ENCODE results near the gene PVALEF. TPM values are rescaled to one million over a fixed set of nuclear protein-coding genes. Genes with fewer than 3 reads are reported as not detected.

Gene PVALEF
- total and polyA plus RNA-seq, 2 experiments from 2014 or later, result 0.37 to 0.86 TPM

Other genes with a start within 250 kb of the PVALEF start
- 35.5 and 41.4 TPM in 2 replicates for gene CHMP6, start 173.7 kb upstream of the PVALEF start, total RNA-seq
- 46.4 and 58.8 TPM in 2 replicates for gene CHMP6, start 173.7 kb upstream of the PVALEF start, polyA plus RNA-seq
- gene BAIAP2, start 130.4 kb upstream of the PVALEF start, total RNA-seq, result 16.2 and 24.9 TPM in 2 replicates
- 22.4 and 22.5 TPM in 2 replicates for gene BAIAP2, start 130.4 kb upstream of the PVALEF start, polyA plus RNA-seq
- 13.8 and 21.9 TPM in 2 replicates for gene AATK, start 714 bp downstream of the PVALEF start, total RNA-seq
- gene AATK, start 714 bp downstream of the PVALEF start, polyA plus RNA-seq, result 8.0 and 17.1 TPM in 2 replicates
- gene CEP131, start 57.5 kb downstream of the PVALEF start, total RNA-seq, result 23.2 and 37.0 TPM in 2 replicates
- gene CEP131, start 57.5 kb downstream of the PVALEF start, polyA plus RNA-seq, result 29.2 and 35.4 TPM in 2 replicates
- gene TEPSIN, start 73.5 kb downstream of the PVALEF start, total RNA-seq, result 42.4 and 52.5 TPM in 2 replicates
- 19.7 and 34.8 TPM in 2 replicates for gene TEPSIN, start 73.5 kb downstream of the PVALEF start, polyA plus RNA-seq
- 52.3 and 67.4 TPM in 2 replicates for gene NDUFAF8, start 73.8 kb downstream of the PVALEF start, total RNA-seq
- gene NDUFAF8, start 73.8 kb downstream of the PVALEF start, polyA plus RNA-seq, result 112 and 142 TPM in 2 replicates
- gene SLC38A10, start 129.8 kb downstream of the PVALEF start, total RNA-seq, result 104 and 131 TPM in 2 replicates
- 68.1 and 94.4 TPM in 2 replicates for gene SLC38A10, start 129.8 kb downstream of the PVALEF start, polyA plus RNA-seq
- 27.1 and 47.3 TPM in 2 replicates for gene BAHCC1, start 229.9 kb downstream of the PVALEF start, total RNA-seq
- gene BAHCC1, start 229.9 kb downstream of the PVALEF start, polyA plus RNA-seq, result 20.0 and 20.3 TPM in 2 replicates